Central memory CD8-positive, alpha-beta T cell (primary cell): ENCODE results near the gene HOXD12.

Source experiments
- ATAC-seq: fragments of 150-1000 bp; cut with Tn5 transposase; replicated peaks from 2 replicates; pipeline ENCODE4 v1.10.0; 2022; ENCODE audit warnings: mild to moderate bottlenecking, moderate FRiP score, moderate number of reproducible peaks; ENCODE audit not compliant: poor library complexity, severe bottlenecking; ENCODE audit errors: extremely low read depth
- DNase-seq, 2 donors: peaks; one replicate each; pipeline ENCODE4 v3.0.0; 2021; ENCODE audit warnings: low spot score in 2 of 2
- H3K27ac Mint-ChIP-seq: one replicate; pipeline ENCODE4 v1.8.0; 2022; ENCODE audit warnings: low read depth, mild to moderate bottlenecking, moderate library complexity, mixed read lengths
- H3K27me3 Mint-ChIP-seq: one replicate; pipeline ENCODE4 v1.8.0; 2022; ENCODE audit warnings: mixed read lengths
- H3K36me3 Mint-ChIP-seq: one replicate; pipeline ENCODE4 v1.8.0; 2022; ENCODE audit warnings: mild to moderate bottlenecking, moderate library complexity, mixed read lengths; ENCODE audit not compliant: insufficient read depth
- H3K4me1 Mint-ChIP-seq: one replicate; pipeline ENCODE4 v1.8.0; 2022; ENCODE audit warnings: mixed read lengths
- H3K4me3 Mint-ChIP-seq: one replicate; pipeline ENCODE4 v1.8.0; 2022; ENCODE audit warnings: mild to moderate bottlenecking, moderate library complexity, mixed read lengths
- H3K9me3 Mint-ChIP-seq: one replicate; pipeline ENCODE4 v1.8.0; 2022; ENCODE audit warnings: mixed read lengths

The HOXD12 gene

GRCh38 chr2:176099728-176100546, at the start of gene HOXD12:
TSS of gene HOXD12 (plus strand) at chr2:176099795. CDS start at chr2:176099802, 7 bp downstream.
- Mint-ChIP-seq H3K4me1 (peaks cover 20% of the 10 kb centered on the region), H3K9me3 (no peaks in the 10 kb centered on the region), H3K36me3 (peaks cover 18% of the 10 kb centered on the region), H3K4me3 (peak within 1 kb of the TSS; percentile 75), H3K27ac (no peak within 1 kb of the TSS), H3K27me3 (peaks cover 100% of the 10 kb centered on the region)
- ATAC-seq (no peak), DNase-seq (no peak)

GRCh38 chr2:176056406-176056805, 43.2 kb upstream of the HOXD12 start:
- DNase-seq, result no peak
- Mint-ChIP-seq H3K36me3 (no peaks in the 10 kb centered on the region), H3K4me3 (no peak overlapping the region), H3K27ac (no peak overlapping the region), H3K9me3 (no peaks in the 10 kb centered on the region), H3K4me1 (no peaks in the 10 kb centered on the region), H3K27me3 (peaks cover 69% of the 10 kb centered on the region)
- ATAC-seq, result no peak

GRCh38 chr2:176063958-176064357, 35.6 kb upstream of the HOXD12 start:
- Mint-ChIP-seq H3K27ac (no peak overlapping the region), H3K4me1 (peaks cover 5% of the 10 kb centered on the region), H3K9me3 (no peaks in the 10 kb centered on the region), H3K27me3 (peaks cover 82% of the 10 kb centered on the region), H3K4me3 (no peak overlapping the region), H3K36me3 (peaks cover 2% of the 10 kb centered on the region)
- no peak for DNase-seq
- ATAC-seq, result no peak

DNA sequence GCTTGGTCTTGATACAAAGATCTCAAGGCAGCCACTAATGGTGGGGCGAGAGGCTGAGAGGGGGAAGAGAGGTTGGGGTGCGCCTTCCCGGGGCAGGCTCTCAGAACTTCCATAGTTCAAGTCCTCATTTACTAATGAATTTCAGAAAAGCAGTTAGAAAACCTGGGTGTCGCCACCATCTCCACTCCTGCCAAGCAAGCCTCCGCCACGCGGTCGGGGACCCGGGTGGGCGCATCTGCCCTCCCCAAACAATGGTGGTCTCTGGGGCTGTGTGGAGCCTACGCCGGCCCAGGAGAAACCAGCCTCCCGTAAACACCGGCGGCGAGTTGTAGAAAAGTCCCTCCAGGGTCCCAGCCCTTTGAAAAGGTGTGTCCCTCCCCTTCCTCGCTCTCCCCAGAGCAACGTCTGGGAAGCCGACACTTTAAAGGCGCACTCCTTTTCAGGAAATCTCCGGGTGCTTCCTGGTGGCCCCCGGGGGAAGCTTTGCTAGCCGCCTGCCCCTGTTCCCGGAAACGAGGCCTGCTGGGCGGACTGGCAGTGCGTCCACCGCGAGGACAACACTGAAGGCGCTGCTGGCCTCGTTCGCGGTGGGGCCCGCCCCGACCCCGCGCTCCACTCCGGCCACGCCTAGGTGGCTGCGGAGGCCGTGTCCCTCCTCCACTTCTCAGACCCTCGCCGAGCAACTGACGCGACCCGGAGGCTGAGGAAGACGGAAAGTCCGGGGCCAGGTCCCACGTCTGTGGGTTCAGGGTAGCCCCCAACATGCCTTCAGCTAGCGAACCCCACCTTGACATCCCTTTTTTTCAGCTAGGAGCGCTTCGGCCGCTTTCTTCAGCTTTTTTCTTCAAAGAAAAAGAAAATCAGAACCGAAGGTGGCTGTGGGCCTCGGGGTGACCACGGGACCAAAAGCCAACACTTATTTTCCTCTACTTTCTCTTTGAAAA, 32.7 kb upstream of the HOXD12 start:
- no peak overlapping the region for H3K4me3 Mint-ChIP-seq
- H3K27ac Mint-ChIP-seq, result no peak overlapping the region
- no peak for ATAC-seq
- peaks cover 98% of the 10 kb centered on the region for H3K27me3 Mint-ChIP-seq
- peaks cover 2% of the 10 kb centered on the region for H3K36me3 Mint-ChIP-seq
- H3K9me3 Mint-ChIP-seq, result no peaks in the 10 kb centered on the region
- no peak for DNase-seq
- H3K4me1 Mint-ChIP-seq, result peaks cover 5% of the 10 kb centered on the region

GRCh38 chr2:176067589-176068418, 31.8 kb upstream of the HOXD12 start:
- H3K27me3 Mint-ChIP-seq, result peaks cover 98% of the 10 kb centered on the region
- DNase-seq (no peak), ATAC-seq (no peak)
- peaks cover 2% of the 10 kb centered on the region for H3K36me3 Mint-ChIP-seq
- no peak overlapping the region for H3K4me3 Mint-ChIP-seq
- H3K27ac Mint-ChIP-seq, result no peak overlapping the region
- peaks cover 5% of the 10 kb centered on the region for H3K4me1 Mint-ChIP-seq
- H3K9me3 Mint-ChIP-seq, result no peaks in the 10 kb centered on the region

DNA sequence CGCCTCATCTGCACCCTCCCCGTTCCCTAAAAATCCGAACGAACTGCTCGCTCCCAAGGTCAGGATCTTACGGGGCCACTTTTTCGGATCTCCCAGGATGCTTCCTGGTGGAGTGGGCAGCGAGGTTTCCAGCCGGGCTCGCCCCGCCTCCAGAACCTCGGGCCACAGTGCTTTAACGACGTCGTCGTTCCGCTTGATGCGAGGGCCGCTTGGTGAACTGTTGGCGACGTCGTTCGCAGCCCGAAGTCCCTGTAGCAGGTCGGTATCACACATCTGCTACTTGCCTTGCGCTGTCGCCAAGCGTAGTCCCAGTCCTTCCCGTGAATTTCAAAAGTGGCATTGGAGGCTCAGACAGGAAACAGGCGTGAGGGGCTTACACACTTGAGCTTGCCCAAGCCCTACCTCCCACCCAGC, 31.2 kb upstream of the HOXD12 start:
- ATAC-seq, result no peak
- Mint-ChIP-seq H3K4me1 (peaks cover 5% of the 10 kb centered on the region), H3K27me3 (peaks cover 99% of the 10 kb centered on the region), H3K4me3 (no peak overlapping the region), H3K27ac (no peak overlapping the region), H3K9me3 (no peaks in the 10 kb centered on the region), H3K36me3 (peaks cover 2% of the 10 kb centered on the region)
- DNase-seq, result no peak

GRCh38 chr2:176071330-176072291, 28.0 kb upstream of the HOXD12 start:
- H3K9me3 Mint-ChIP-seq, result peaks cover 11% of the 10 kb centered on the region
- no peak overlapping the region for H3K4me3 Mint-ChIP-seq
- no peak for ATAC-seq

GRCh38 chr2:176072292-176072669, 27.3 kb upstream of the HOXD12 start:
- no peak overlapping the region for H3K4me3 Mint-ChIP-seq
- H3K36me3 Mint-ChIP-seq, result peaks cover 2% of the 10 kb centered on the region
- H3K9me3 Mint-ChIP-seq, result peaks cover 13% of the 10 kb centered on the region
- no peak for DNase-seq
- H3K4me1 Mint-ChIP-seq, result peaks cover 5% of the 10 kb centered on the region
- peaks cover 100% of the 10 kb centered on the region for H3K27me3 Mint-ChIP-seq
- no peak for ATAC-seq
- H3K27ac Mint-ChIP-seq, result no peak overlapping the region

More at GRCh38 chr2:176071330-176072291, 28.0 kb upstream of the HOXD12 start:
- H3K27me3 Mint-ChIP-seq, result peaks cover 100% of the 10 kb centered on the region
- no peak overlapping the region for H3K27ac Mint-ChIP-seq
- no peak for DNase-seq
- peaks cover 5% of the 10 kb centered on the region for H3K4me1 Mint-ChIP-seq
- peaks cover 2% of the 10 kb centered on the region for H3K36me3 Mint-ChIP-seq

DNA sequence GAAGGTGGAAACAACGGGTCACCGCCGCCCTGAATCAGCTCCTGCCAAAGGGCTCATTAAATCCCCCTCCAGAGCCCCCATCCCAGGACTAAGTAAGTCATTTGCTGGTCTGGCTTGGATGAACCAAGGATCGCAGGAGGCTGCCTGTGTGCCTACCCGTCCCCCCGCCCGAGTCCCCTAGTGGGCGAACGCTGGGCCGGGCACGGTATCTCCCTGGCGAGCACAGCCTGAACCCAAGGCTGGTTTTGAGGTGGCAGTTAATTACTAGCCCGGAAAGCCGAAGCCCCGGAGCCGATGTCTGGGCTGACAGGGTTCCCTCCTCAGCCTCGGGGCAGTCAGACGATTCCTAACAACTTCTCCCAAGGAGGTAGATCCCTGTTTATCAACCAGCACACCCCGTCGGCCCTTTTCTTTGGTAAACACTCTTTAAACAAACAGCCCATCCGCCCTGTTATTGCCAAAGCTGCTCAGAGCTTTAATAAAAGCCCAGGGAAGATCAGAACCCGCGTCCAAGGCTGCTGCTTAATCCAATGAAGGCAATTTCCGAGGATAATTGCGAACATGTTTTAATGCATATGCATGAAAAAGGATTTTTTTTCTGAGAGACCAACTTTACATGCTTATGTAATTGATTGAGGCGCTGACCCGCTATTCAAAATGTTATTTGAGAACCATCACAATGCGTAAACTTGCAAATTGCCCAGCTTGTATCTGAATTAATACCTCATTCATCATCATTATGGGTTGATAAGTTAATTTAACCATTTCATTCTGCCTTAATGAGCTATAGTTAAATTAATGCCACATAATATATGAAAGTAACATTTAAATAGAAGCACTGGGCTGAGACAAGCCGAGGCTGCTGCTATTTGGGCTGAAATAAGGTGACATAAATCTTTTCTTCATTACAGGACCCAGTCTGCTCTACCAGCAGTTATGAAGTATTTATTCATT, 26.4 kb upstream of the HOXD12 start:
- Mint-ChIP-seq H3K27me3 (peaks cover 96% of the 10 kb centered on the region), H3K4me3 (no peak overlapping the region), H3K4me1 (peaks cover 5% of the 10 kb centered on the region), H3K27ac (no peak overlapping the region), H3K36me3 (peaks cover 1% of the 10 kb centered on the region), H3K9me3 (peaks cover 13% of the 10 kb centered on the region)
- DNase-seq, result no peak
- ATAC-seq, result no peak

DNA sequence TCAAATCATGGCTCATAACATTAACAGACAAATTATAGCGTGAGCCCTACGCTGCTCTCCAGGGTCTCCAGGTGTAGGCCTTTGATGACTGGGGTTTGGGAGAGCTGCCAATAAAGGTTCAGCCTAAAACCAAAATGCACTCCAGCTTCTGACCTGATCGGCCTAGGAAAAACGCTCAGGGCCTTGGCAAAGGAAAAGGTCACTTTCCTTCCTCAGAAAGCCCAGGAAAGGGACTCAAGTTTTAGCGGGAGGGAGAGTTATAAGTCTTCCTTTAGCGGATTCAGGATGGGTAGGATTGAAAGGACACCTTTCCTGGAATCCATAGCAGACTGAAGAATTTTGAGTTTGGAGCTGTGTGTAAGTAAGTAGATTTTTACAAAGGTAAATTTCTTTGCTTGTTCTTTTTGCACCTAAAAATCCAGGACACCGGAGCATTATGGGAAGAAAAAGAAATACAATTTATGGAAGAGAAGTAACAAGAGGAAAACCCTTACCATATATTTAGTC, 24.6 kb upstream of the HOXD12 start:
- Mint-ChIP-seq H3K9me3 (peaks cover 13% of the 10 kb centered on the region), H3K4me1 (peaks cover 8% of the 10 kb centered on the region), H3K27ac (no peak overlapping the region), H3K4me3 (no peak overlapping the region), H3K36me3 (peaks cover 15% of the 10 kb centered on the region), H3K27me3 (peaks cover 96% of the 10 kb centered on the region)
- DNase-seq (no peak), ATAC-seq (no peak)
